ENCODE data around the gene PLEKHA1. TPM values are rescaled to one million over a fixed set of nuclear protein-coding genes. Genes with fewer than 3 reads are reported as not detected.

The PLEKHA1 gene
- total RNA-seq, 1 donor from 2014 or later, result 64.5 TPM

- TF ChIP-seq CTCF (IDR thresholded peaks at IDR 0.05), result no peak
- peaks cover 2% of the 10 kb centered on the region for H3K9me3 Mint-ChIP-seq (ENCODE audit: low read depth)
- no peak overlapping the region for H3K4me3 Mint-ChIP-seq (ENCODE audit: unreplicated experiment)
- H3K4me1 Mint-ChIP-seq (ENCODE audit: low read depth), result peaks cover 30% of the 10 kb centered on the region
- DNase-seq (ENCODE audit: low spot score), result no peak
- H3K36me3 Mint-ChIP-seq (ENCODE audit: low read depth), result no peaks in the 10 kb centered on the region
- no peaks in the 10 kb centered on the region for H3K27me3 Mint-ChIP-seq (ENCODE audit: low read depth)
- H3K27ac Mint-ChIP-seq (ENCODE audit: unreplicated experiment), result no peak overlapping the region
Measured at GRCh38 chr10:122343135-122343800, 31.2 kb upstream of the PLEKHA1 start.

GRCh38 chr10:122343936-122344335, 30.6 kb upstream of the PLEKHA1 start:
- H3K4me3 Mint-ChIP-seq (ENCODE audit: unreplicated experiment), result no peak overlapping the region
- peaks cover 2% of the 10 kb centered on the region for H3K9me3 Mint-ChIP-seq (ENCODE audit: low read depth)
- H3K27ac Mint-ChIP-seq (ENCODE audit: unreplicated experiment), result no peak overlapping the region
- no peaks in the 10 kb centered on the region for H3K27me3 Mint-ChIP-seq (ENCODE audit: low read depth)
- TF ChIP-seq CTCF (IDR thresholded peaks at IDR 0.05), result no peak
- H3K36me3 Mint-ChIP-seq (ENCODE audit: low read depth), result no peaks in the 10 kb centered on the region
- DNase-seq (ENCODE audit: low spot score), result no peak
- H3K4me1 Mint-ChIP-seq (ENCODE audit: low read depth), result peaks cover 30% of the 10 kb centered on the region

GRCh38 chr10:122344741-122345258, 29.7 kb upstream of the PLEKHA1 start:
- DNase-seq (ENCODE audit: low spot score), result no peak
- H3K4me1 Mint-ChIP-seq (ENCODE audit: low read depth), result peaks cover 30% of the 10 kb centered on the region
- H3K4me3 Mint-ChIP-seq (ENCODE audit: unreplicated experiment), result no peak overlapping the region
- peaks cover 2% of the 10 kb centered on the region for H3K9me3 Mint-ChIP-seq (ENCODE audit: low read depth)
- peak overlapping the region; percentile 15 for H3K27ac Mint-ChIP-seq (ENCODE audit: unreplicated experiment)
- no peaks in the 10 kb centered on the region for H3K27me3 Mint-ChIP-seq (ENCODE audit: low read depth)
- H3K36me3 Mint-ChIP-seq (ENCODE audit: low read depth), result no peaks in the 10 kb centered on the region
- no peak for TF ChIP-seq CTCF (IDR thresholded peaks at IDR 0.05)

- H3K27me3 Mint-ChIP-seq (ENCODE audit: low read depth), result no peaks in the 10 kb centered on the region
- peaks cover 2% of the 10 kb centered on the region for H3K9me3 Mint-ChIP-seq (ENCODE audit: low read depth)
- H3K36me3 Mint-ChIP-seq (ENCODE audit: low read depth), result no peaks in the 10 kb centered on the region
- no peak overlapping the region for H3K4me3 Mint-ChIP-seq (ENCODE audit: unreplicated experiment)
- TF ChIP-seq CTCF (IDR thresholded peaks at IDR 0.05), result no peak
- no peak for DNase-seq (ENCODE audit: low spot score)
- peaks cover 22% of the 10 kb centered on the region for H3K4me1 Mint-ChIP-seq (ENCODE audit: low read depth)
- no peak overlapping the region for H3K27ac Mint-ChIP-seq (ENCODE audit: unreplicated experiment)
Measured at GRCh38 chr10:122346326-122346950, 28.1 kb upstream of the PLEKHA1 start.

- Mint-ChIP-seq H3K9me3 (ENCODE audit: low read depth) (peaks cover 2% of the 10 kb centered on the region), H3K4me3 (ENCODE audit: unreplicated experiment) (no peak overlapping the region), H3K4me1 (ENCODE audit: low read depth) (peaks cover 16% of the 10 kb centered on the region), H3K36me3 (ENCODE audit: low read depth) (no peaks in the 10 kb centered on the region), H3K27me3 (ENCODE audit: low read depth) (no peaks in the 10 kb centered on the region), H3K27ac (ENCODE audit: unreplicated experiment) (no peak overlapping the region)
- TF ChIP-seq CTCF (IDR thresholded peaks at IDR 0.05), result no peak
- no peak for DNase-seq (ENCODE audit: low spot score)
Measured at GRCh38 chr10:122347170-122347841, 27.2 kb upstream of the PLEKHA1 start.
